Measurements from ENCODE around the gene TGM4.

DNA sequence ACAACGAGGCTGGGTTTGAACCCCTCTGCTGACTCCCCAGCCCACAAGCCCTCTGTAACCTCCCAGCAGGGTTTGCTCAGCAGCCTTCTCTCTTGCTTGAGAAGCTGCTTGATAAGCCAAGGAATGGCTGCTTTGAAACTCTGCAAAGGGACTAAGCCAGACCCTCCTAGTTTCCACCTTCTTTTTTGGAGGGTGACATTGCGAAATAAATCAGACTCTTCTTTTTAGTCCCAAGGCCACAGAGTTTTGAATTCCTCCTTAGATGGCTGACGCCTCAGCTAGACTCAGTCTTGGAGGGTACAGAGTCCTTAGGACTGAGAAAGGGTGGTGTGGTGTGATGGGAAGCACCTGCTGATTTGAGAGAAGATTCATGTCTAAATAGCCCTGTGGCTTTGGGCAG lies 1.2 kb downstream of the TGM4 start:
- TF ChIP-seq, protein P1, sequence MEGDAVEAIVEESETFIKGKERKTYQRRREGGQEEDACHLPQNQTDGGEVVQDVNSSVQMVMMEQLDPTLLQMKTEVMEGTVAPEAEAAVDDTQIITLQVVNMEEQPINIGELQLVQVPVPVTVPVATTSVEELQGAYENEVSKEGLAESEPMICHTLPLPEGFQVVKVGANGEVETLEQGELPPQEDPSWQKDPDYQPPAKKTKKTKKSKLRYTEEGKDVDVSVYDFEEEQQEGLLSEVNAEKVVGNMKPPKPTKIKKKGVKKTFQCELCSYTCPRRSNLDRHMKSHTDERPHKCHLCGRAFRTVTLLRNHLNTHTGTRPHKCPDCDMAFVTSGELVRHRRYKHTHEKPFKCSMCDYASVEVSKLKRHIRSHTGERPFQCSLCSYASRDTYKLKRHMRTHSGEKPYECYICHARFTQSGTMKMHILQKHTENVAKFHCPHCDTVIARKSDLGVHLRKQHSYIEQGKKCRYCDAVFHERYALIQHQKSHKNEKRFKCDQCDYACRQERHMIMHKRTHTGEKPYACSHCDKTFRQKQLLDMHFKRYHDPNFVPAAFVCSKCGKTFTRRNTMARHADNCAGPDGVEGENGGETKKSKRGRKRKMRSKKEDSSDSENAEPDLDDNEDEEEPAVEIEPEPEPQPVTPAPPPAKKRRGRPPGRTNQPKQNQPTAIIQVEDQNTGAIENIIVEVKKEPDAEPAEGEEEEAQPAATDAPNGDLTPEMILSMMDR (conservative IDR thresholded peaks at IDR 0.05 in 1 of 2, IDR thresholded peaks at IDR 0.05 in 1 of 2; ENCODE audit: extremely low read depth in 1 of 2, insufficient read depth in 1 of 2, low read depth in 1 of 2, low read length in 2 of 2) = no peak
- TF ChIP-seq EZH2 (IDR thresholded peaks at IDR 0.05; ENCODE audit: borderline replicate concordance, low read length) = no peak
